SK-N-SH (cell line): ENCODE data around the gene GAL. TPM values are rescaled to one million over a fixed set of nuclear protein-coding genes. Genes with fewer than 3 reads are reported as not detected.

ENCODE experiments used
- CTCF ChIA-PET: fragments of 300-600, 350-600 bp; formaldehyde crosslinking; extraction: SDS; loops from one replicate; lab custom pipeline; 2021; lab: Yijun Ruan, JAX
- POLR2A ChIA-PET: fragments of 350-600 bp; sonication (Branson Sonifier 250); formaldehyde crosslinking; extraction: SDS; loops from one replicate; lab custom pipeline; 2020; ENCODE audit warnings: antibody characterized with exemption, inconsistent platforms; lab: Yijun Ruan, JAX
- DNase-seq: peaks from one replicate; pipeline ENCODE4 v3.0.0; 2012
- H2AFZ ChIP-seq: fragments of 200-600 bp; sonication (generic); 2 replicates; pipeline ENCODE4 v1.8.1; 2016; ENCODE audit warnings: antibody characterized with exemption, mild to moderate bottlenecking, low read depth
- H3F3A ChIP-seq: fragments of 200-600 bp; sonication (generic); replicated peaks from 2 replicates; pipeline ENCODE3; 2016; ENCODE audit warnings: antibody characterized with exemption, mild to moderate bottlenecking; ENCODE audit not compliant: insufficient read depth
- H3K27ac ChIP-seq, 2 experiments: fragments of 200-500 bp in 1 of 2; fragments of 200-600 bp in 1 of 2; sonication (Bioruptor generic) in 1 of 2; sonication (generic), shearing (Covaris generic) in 1 of 2; 2 replicates each; pipeline versions ENCODE4 v1.5.1 to v1.6.1; 2014 to 2016; ENCODE audit warnings: low read depth in 2 of 2, inconsistent platforms in 1 of 2, low read length in 1 of 2, mild to moderate bottlenecking in 1 of 2, mixed read lengths in 1 of 2
- H3K27me3 ChIP-seq: fragments of 200-600 bp; sonication (generic), shearing (Covaris generic); 2 replicates; pipeline ENCODE4 v1.6.1; 2016; ENCODE audit warnings: mixed run types; ENCODE audit not compliant: insufficient read depth
- H3K36me3 ChIP-seq, 2 experiments: fragments of 200-500 bp in 1 of 2; fragments of 200-600 bp in 1 of 2; sonication (Bioruptor generic) in 1 of 2; sonication (generic) in 1 of 2; replicated peaks in 1 of 2; 2 replicates each; pipeline versions ENCODE3 to v1.5.1; 2014 to 2016; ENCODE audit warnings: low read length in 1 of 2, mild to moderate bottlenecking in 1 of 2; ENCODE audit not compliant: insufficient read depth in 2 of 2, control insufficient read depth in 1 of 2
- H3K4me1 ChIP-seq, 2 experiments: fragments of 200-500 bp in 1 of 2; fragments of 200-600 bp in 1 of 2; sonication (Bioruptor generic) in 1 of 2; sonication (generic), shearing (Covaris generic) in 1 of 2; 2 replicates each; pipeline versions ENCODE4 v1.5.1 to v1.6.1; 2014 to 2016; ENCODE audit warnings: low read depth in 1 of 2, low read length in 1 of 2, mixed run types in 1 of 2; ENCODE audit not compliant: insufficient read depth in 2 of 2, control insufficient read depth in 1 of 2
- H3K4me2 ChIP-seq: fragments of 200-600 bp; sonication (generic), shearing (Covaris generic); 2 replicates; pipeline ENCODE4 v1.6.1; 2017; ENCODE audit warnings: mixed run types
- H3K4me3 ChIP-seq, 2 experiments: fragments of 200-500 bp in 1 of 2; fragments of 200-600 bp in 1 of 2; sonication (Bioruptor generic) in 1 of 2; sonication (generic), shearing (Covaris generic) in 1 of 2; 2 replicates each; pipeline versions ENCODE4 v1.5.1 to v1.8.1; 2014 to 2016; ENCODE audit warnings: low read depth in 2 of 2, inconsistent platforms in 1 of 2, low read length in 1 of 2, mild to moderate bottlenecking in 1 of 2, mixed read lengths in 1 of 2, moderate library complexity in 1 of 2
- H3K79me2 ChIP-seq: fragments of 200-600 bp; sonication (generic); 2 replicates; pipeline ENCODE4 v1.8.1; 2017; ENCODE audit warnings: mild to moderate bottlenecking; ENCODE audit not compliant: insufficient read depth
- H3K9ac ChIP-seq: fragments of 200-600 bp; sonication (generic); 2 replicates; pipeline ENCODE4 v1.6.1; 2017; ENCODE audit warnings: mixed run types
- H3K9me2 ChIP-seq: fragments of 200-600 bp; sonication (generic); 2 replicates; pipeline ENCODE4 v1.6.1; 2017; ENCODE audit warnings: mixed run types
- H3K9me3 ChIP-seq: fragments of 200-600 bp; sonication (generic); 2 replicates; pipeline ENCODE4 v1.6.1; 2017; ENCODE audit warnings: mixed run types, mild to moderate bottlenecking, moderate library complexity
- H4K20me1 ChIP-seq: fragments of 200-600 bp; sonication (generic); 2 replicates; pipeline ENCODE4 v1.6.1; 2017; ENCODE audit warnings: mild to moderate bottlenecking, mixed run types; ENCODE audit not compliant: insufficient read depth
- CHD2 ChIP-seq: fragments of 150-350 bp; IDR thresholded peaks from 2 replicates; pipeline ENCODE4 v1.6.1; 2018; ENCODE audit warnings: low read length; ENCODE audit not compliant: partially characterized antibody
- EP300 ChIP-seq, 2 experiments: IDR thresholded peaks; 2 replicates each; pipeline versions ENCODE4 v1.4.0 to v1.6.1; 2012; ENCODE audit warnings: borderline replicate concordance in 1 of 2, low read depth in 1 of 2, low read length in 1 of 2
- NFIC ChIP-seq: IDR thresholded peaks from 2 replicates; pipeline ENCODE4 v1.4.0; 2012; ENCODE audit warnings: borderline replicate concordance
- RAD21 ChIP-seq: IDR thresholded peaks from 2 replicates; pipeline ENCODE4 v1.6.1; 2012; ENCODE audit warnings: mild to moderate bottlenecking, low read length
- RXRA ChIP-seq: IDR thresholded peaks from 2 replicates; pipeline ENCODE4 v1.4.0; 2012; ENCODE audit warnings: low read depth, mild to moderate bottlenecking, borderline replicate concordance
- TCF12 ChIP-seq: IDR thresholded peaks from 2 replicates; pipeline ENCODE4 v1.4.0; 2012
- YY1 ChIP-seq: IDR thresholded peaks from 2 replicates; pipeline ENCODE4 v1.4.0; 2012; ENCODE audit warnings: low read depth, mild to moderate bottlenecking
- WGBS: methylation state at CpG from one replicate; pipeline ENCODE4 v1.1.6; 2017; ENCODE audit warnings: low lambda C conversion rate; 5-methylcytosine and 5-hydroxymethylcytosine counted together
- polyA plus RNA-seq, 3 experiments: library from polyadenylated mRNA; depleted of rRNA; stranded (reverse); fragments of >200 nt; gene quantifications; 2 replicates each; pipeline ENCODE4 v1.2.3, GENCODE V29; 2012
- TF ChIP-seq, protein P1 (sequence below): IDR thresholded peaks from 2 replicates; pipeline ENCODE4 v1.4.0; 2012; ENCODE audit warnings: low read depth, borderline replicate concordance
- TF ChIP-seq, protein P2 (sequence below): fragments of 150-350 bp; IDR thresholded peaks from 2 replicates; pipeline ENCODE4 v1.6.1; 2017; ENCODE audit warnings: antibody characterized with exemption, low read length, low read depth, borderline replicate concordance
- TF ChIP-seq, protein P3 (sequence below): IDR thresholded peaks from 2 replicates; pipeline ENCODE4 v1.4.0; 2012; ENCODE audit warnings: low read depth, borderline replicate concordance
- TF ChIP-seq, protein P4 (sequence below): fragments of 150-350 bp; IDR thresholded peaks from 2 replicates; pipeline ENCODE4 v1.6.1; 2016; ENCODE audit warnings: mild to moderate bottlenecking, low read depth, low read length
- TF ChIP-seq, protein P5 (sequence below): IDR thresholded peaks from 2 replicates; pipeline ENCODE4; 2012

Gene GAL
- polyA plus RNA-seq, 1 of the 3 experiments (the other 2 are of a cell fraction): 1.8 TPM

DNA sequence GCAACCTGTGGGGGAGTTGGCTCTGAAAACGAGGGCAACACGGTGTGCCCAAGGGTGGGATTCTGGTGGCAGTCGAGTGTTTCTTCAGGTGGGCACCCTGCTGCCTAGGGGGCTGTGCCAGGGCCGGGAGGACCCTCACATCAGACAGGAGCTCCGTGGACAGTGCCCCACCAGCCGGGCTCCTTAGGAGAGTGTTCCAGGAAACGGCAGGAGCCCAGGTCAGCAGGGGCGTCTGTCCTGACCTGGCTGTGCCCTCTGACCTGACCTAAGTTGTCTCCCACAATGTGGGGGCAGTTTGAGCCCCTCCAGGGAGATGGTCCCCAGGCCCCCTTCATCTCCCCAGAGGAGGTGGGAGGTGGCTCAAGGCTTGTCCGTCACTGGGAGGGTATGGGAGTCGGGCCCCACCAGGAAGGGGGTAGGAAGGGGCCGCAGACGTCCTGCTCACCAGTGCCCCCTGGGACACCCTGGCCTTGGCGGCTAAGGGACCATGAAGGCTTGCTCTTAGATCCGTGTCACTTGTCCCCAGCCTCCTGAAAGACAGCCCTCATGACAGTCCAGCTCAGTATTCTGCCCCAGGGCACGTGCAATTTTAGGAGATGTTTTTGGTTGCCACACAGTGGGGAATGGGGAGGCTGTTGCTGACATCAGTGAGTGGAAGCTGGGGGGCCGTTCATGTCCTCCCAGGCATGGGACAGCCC, 32.2 kb upstream of the GAL start:
- Histone ChIP-seq H3K9me2 (no peaks in the 10 kb centered on the region), H3K4me2 (no peak overlapping the region), H3K4me1 (peaks cover 0 to 10% of the 10 kb centered on the region in 2 experiments; a peak in 2 of 4 replicates), H3K27me3 (no peaks in the 10 kb centered on the region), H2AFZ (no peak overlapping the region), H3K9ac (no peak overlapping the region), H3K27ac (no peak overlapping the region; a peak in 1 of 4 replicates), H3K36me3 (no peaks in the 10 kb centered on the region), H3K79me2 (no peaks in the 10 kb centered on the region), H3F3A (no peaks in the 10 kb centered on the region), H4K20me1 (no peaks in the 10 kb centered on the region), H3K9me3 (peaks cover under 1% of the 10 kb centered on the region; the same call in 1 of the 2 replicates), H3K4me3 (no peak overlapping the region)
- WGBS: 75% methylated on average over 11 of the region's 16 CpGs
- no peak for TF ChIP-seq RAD21
- no peak for TF ChIP-seq CHD2
- TF ChIP-seq TCF12: no peak
- TF ChIP-seq, protein P1, sequence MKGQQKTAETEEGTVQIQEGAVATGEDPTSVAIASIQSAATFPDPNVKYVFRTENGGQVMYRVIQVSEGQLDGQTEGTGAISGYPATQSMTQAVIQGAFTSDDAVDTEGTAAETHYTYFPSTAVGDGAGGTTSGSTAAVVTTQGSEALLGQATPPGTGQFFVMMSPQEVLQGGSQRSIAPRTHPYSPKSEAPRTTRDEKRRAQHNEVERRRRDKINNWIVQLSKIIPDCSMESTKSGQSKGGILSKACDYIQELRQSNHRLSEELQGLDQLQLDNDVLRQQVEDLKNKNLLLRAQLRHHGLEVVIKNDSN: no peak
- TF ChIP-seq YY1: no peak
- TF ChIP-seq, protein P2, sequence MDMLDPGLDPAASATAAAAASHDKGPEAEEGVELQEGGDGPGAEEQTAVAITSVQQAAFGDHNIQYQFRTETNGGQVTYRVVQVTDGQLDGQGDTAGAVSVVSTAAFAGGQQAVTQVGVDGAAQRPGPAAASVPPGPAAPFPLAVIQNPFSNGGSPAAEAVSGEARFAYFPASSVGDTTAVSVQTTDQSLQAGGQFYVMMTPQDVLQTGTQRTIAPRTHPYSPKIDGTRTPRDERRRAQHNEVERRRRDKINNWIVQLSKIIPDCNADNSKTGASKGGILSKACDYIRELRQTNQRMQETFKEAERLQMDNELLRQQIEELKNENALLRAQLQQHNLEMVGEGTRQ: no peak
- no peak for TF ChIP-seq RXRA
- TF ChIP-seq, protein P3, sequence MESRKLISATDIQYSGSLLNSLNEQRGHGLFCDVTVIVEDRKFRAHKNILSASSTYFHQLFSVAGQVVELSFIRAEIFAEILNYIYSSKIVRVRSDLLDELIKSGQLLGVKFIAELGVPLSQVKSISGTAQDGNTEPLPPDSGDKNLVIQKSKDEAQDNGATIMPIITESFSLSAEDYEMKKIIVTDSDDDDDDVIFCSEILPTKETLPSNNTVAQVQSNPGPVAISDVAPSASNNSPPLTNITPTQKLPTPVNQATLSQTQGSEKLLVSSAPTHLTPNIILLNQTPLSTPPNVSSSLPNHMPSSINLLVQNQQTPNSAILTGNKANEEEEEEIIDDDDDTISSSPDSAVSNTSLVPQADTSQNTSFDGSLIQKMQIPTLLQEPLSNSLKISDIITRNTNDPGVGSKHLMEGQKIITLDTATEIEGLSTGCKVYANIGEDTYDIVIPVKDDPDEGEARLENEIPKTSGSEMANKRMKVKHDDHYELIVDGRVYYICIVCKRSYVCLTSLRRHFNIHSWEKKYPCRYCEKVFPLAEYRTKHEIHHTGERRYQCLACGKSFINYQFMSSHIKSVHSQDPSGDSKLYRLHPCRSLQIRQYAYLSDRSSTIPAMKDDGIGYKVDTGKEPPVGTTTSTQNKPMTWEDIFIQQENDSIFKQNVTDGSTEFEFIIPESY: no peak
- TF ChIP-seq, protein P4, sequence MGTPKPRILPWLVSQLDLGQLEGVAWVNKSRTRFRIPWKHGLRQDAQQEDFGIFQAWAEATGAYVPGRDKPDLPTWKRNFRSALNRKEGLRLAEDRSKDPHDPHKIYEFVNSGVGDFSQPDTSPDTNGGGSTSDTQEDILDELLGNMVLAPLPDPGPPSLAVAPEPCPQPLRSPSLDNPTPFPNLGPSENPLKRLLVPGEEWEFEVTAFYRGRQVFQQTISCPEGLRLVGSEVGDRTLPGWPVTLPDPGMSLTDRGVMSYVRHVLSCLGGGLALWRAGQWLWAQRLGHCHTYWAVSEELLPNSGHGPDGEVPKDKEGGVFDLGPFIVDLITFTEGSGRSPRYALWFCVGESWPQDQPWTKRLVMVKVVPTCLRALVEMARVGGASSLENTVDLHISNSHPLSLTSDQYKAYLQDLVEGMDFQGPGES: no peak
- TF ChIP-seq EP300 (IDR thresholded peaks at IDR 0.05; ENCODE audit: borderline replicate concordance in 1 of 2, low read depth in 1 of 2, low read length in 1 of 2): no peak
- TF ChIP-seq, protein P5, sequence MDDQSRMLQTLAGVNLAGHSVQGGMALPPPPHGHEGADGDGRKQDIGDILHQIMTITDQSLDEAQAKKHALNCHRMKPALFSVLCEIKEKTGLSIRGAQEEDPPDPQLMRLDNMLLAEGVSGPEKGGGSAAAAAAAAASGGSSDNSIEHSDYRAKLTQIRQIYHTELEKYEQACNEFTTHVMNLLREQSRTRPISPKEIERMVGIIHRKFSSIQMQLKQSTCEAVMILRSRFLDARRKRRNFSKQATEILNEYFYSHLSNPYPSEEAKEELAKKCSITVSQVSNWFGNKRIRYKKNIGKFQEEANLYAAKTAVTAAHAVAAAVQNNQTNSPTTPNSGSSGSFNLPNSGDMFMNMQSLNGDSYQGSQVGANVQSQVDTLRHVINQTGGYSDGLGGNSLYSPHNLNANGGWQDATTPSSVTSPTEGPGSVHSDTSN: no peak
- no peak for TF ChIP-seq NFIC
- CTCF ChIA-PET: interaction anchor here (0.9 kb wide), 1 partner anchor 176 kb away, joined by 3 read pairs; no protein-coding TSS in a partner anchor
- no peak for DNase-seq
- POLR2A ChIA-PET: no interaction called here
